Transverse colon (tissue), 3 donors: ENCODE results near the gene FLYWCH2.

ENCODE experiments used
- CTCF ChIP-seq, 5 experiments: fragments of 200-600 bp in 3 of 5; fragments of 450-650 bp in 2 of 5; sonication (generic) in 3 of 5; IDR thresholded peaks; 1 replicate in 2 of 5; 2 replicates in 3 of 5; pipeline ENCODE4 v1.5.1; 2016 to 2017; ENCODE audit warnings: antibody characterized with exemption in 5 of 5, inconsistent platforms in 3 of 5, mild to moderate bottlenecking in 2 of 5, moderate library complexity in 1 of 5
- POLR2A ChIP-seq: fragments of 450-650 bp; IDR thresholded peaks from one replicate; pipeline ENCODE4 v1.6.1; 2016; ENCODE audit warnings: antibody characterized with exemption, mild to moderate bottlenecking, moderate library complexity

GRCh38 chr16:2894231-2894630 is 11.2 kb downstream of the FLYWCH2 start:
- TF ChIP-seq CTCF (IDR thresholded peaks at IDR 0.05), result no peak
- TF ChIP-seq POLR2A, result no peak
